HepG2 (cell line): Measurements from ENCODE around the gene KCTD4. TPM values are rescaled to one million over a fixed set of nuclear protein-coding genes. Genes with fewer than 3 reads are reported as not detected.

ENCODE experiments used
- ATAC-seq: fragments of 200-7000 bp; cut with Tn5 transposase; 3 replicates; pipeline ENCODE4 v1.9.1; 2020; ENCODE audit warnings: mild to moderate bottlenecking, moderate library complexity
- BruUV-seq: library from RNA; stranded (reverse); fragments of 400-500 nt; replicated peaks from 2 replicates; lab custom pipeline; 2021; lab: Mats Ljungman, UMichigan
- CTCF ChIA-PET: fragments of 300-600 bp; formaldehyde crosslinking; extraction: SDS; loops from one replicate; lab custom pipeline; 2021; ENCODE audit warnings: low total read pairs, inconsistent platforms, low intra/inter-chr PET ratio; lab: Yijun Ruan, JAX
- POLR2A ChIA-PET: fragments of 350-600 bp; sonication (Branson Sonifier 250); formaldehyde crosslinking; loops from one replicate; lab custom pipeline; 2020; ENCODE audit warnings: antibody characterized with exemption, inconsistent platforms; lab: Yijun Ruan, JAX
- DNase-seq: peaks from one replicate; pipeline ENCODE4 v3.0.0-alpha.2; 2015; ENCODE audit warnings: low spot score
- FAIRE-seq: peaks from 3 replicates; lab custom pipeline; 2011; peaks lifted over from hg19 to GRCh38; lab: Jason Lieb, UNC
- H2AFZ ChIP-seq: one replicate; pipeline ENCODE4 v1.6.1; 2011; ENCODE audit warnings: low read length, inconsistent platforms
- H3K27ac ChIP-seq: fragments of 300-600 bp; 3 replicates; pipeline ENCODE4 v1.8.0; 2011; ENCODE audit warnings: mixed run types, mild to moderate bottlenecking, mixed read lengths, low read length, inconsistent platforms; ENCODE audit not compliant: insufficient read depth; ENCODE audit errors: extremely low read length
- H3K27me3 ChIP-seq, 2 experiments: fragments of 200-600 bp in 1 of 2; 2 replicates in 1 of 2; 3 replicates in 1 of 2; pipeline versions ENCODE4 v1.6.0 to v1.8.0; 2011; ENCODE audit warnings: low read length in 2 of 2, mild to moderate bottlenecking in 2 of 2, moderate library complexity in 2 of 2, inconsistent platforms in 1 of 2; ENCODE audit not compliant: insufficient read depth in 2 of 2, control insufficient read depth in 1 of 2
- H3K36me3 ChIP-seq, 2 experiments: fragments of 200-600 bp in 1 of 2; replicated peaks in 1 of 2; 2 replicates in 1 of 2; 3 replicates in 1 of 2; pipeline versions ENCODE4 v1.5.1 to v1.8.0; 2011; ENCODE audit warnings: low read length in 2 of 2, inconsistent platforms in 1 of 2; ENCODE audit not compliant: insufficient read depth in 2 of 2, control insufficient read depth in 1 of 2
- H3K4me1 ChIP-seq: 2 replicates; pipeline ENCODE4 v1.5.1; 2012; ENCODE audit warnings: low read length, inconsistent platforms; ENCODE audit not compliant: insufficient read depth
- H3K4me2 ChIP-seq: 2 replicates; pipeline ENCODE4 v1.6.0; 2011; ENCODE audit warnings: low read depth, low read length, inconsistent platforms
- H3K4me3 ChIP-seq, 3 experiments: fragments of 200-600 bp in 1 of 3; sonication (generic), shearing (Covaris generic) in 1 of 3; replicated peaks in 1 of 3; 2 replicates each; pipeline ENCODE4 v1.5.1; 2011 to 2016; ENCODE audit warnings: low read length in 3 of 3, inconsistent platforms in 2 of 3, low read depth in 2 of 3, mild to moderate bottlenecking in 2 of 3, control low read depth in 1 of 3, mixed read lengths in 1 of 3; ENCODE audit not compliant: insufficient read depth in 1 of 3
- H3K79me2 ChIP-seq: one replicate; pipeline ENCODE4 v1.6.1; 2011; ENCODE audit warnings: low read length, inconsistent platforms; ENCODE audit not compliant: insufficient read depth
- H3K9ac ChIP-seq: 2 replicates; pipeline ENCODE4 v1.6.0; 2011; ENCODE audit warnings: mild to moderate bottlenecking, low read depth, low read length, inconsistent platforms; ENCODE audit not compliant: insufficient read depth
- H3K9me3 ChIP-seq: 2 replicates; pipeline ENCODE4 v1.5.1; 2012; ENCODE audit warnings: mild to moderate bottlenecking, low read length
- H4K20me1 ChIP-seq: 2 replicates; pipeline ENCODE4 v1.6.0; 2011; ENCODE audit warnings: inconsistent platforms, mild to moderate bottlenecking, low read length, moderate library complexity; ENCODE audit not compliant: insufficient read depth
- GLMP ChIP-seq: sonication (generic); formaldehyde crosslinking; IDR thresholded peaks from 2 replicates; pipeline ENCODE4 v1.9.0; 2021; ENCODE audit warnings: missing genetic modification reagents, mild to moderate bottlenecking, borderline replicate concordance
- HCFC1 ChIP-seq: fragments of 150-350 bp; IDR thresholded peaks from 2 replicates; pipeline ENCODE4 v1.6.1; 2014; ENCODE audit warnings: low read depth, low read length
- SP4 ChIP-seq: sonication (generic); formaldehyde crosslinking; IDR thresholded peaks from 2 replicates; pipeline ENCODE4 v1.8.1; 2023; ENCODE audit warnings: mild to moderate bottlenecking, missing genetic modification reagents
- ZMAT5 ChIP-seq: sonication (generic); formaldehyde crosslinking; IDR thresholded peaks from 2 replicates; pipeline ENCODE4 v1.5.0; 2020; ENCODE audit warnings: mild to moderate bottlenecking, low read depth, missing genetic modification reagents, borderline replicate concordance
- ZNF143 ChIP-seq: sonication (generic); formaldehyde crosslinking; IDR thresholded peaks from 2 replicates; pipeline ENCODE4 v1.4.0; 2020; ENCODE audit warnings: missing genetic modification reagents
- ZNF549 ChIP-seq: sonication (generic); formaldehyde crosslinking; IDR thresholded peaks from 2 replicates; pipeline ENCODE4 v1.5.0; 2020; ENCODE audit warnings: missing genetic modification reagents
- ZNF564 ChIP-seq: sonication (generic); formaldehyde crosslinking; IDR thresholded peaks from 2 replicates; pipeline ENCODE4 v1.8.1; 2023; ENCODE audit warnings: mild to moderate bottlenecking, missing genetic modification reagents
- ZNF83 ChIP-seq: sonication (generic); formaldehyde crosslinking; IDR thresholded peaks from 2 replicates; pipeline ENCODE4 v1.4.0; 2020; ENCODE audit warnings: missing genetic modification reagents, mild to moderate bottlenecking, borderline replicate concordance
- WGBS: methylation state at CpG from one replicate; pipeline ENCODE4 v1.1.6; 2017; ENCODE audit warnings: low lambda C conversion rate; 5-methylcytosine and 5-hydroxymethylcytosine counted together
- in situ Hi-C: cut with HindIII; loops from 2 replicates; pipeline ENCODE4 v1.10.0; 2017; ENCODE audit warnings: low pct_unique_long_range_greater_than_20kb; ENCODE audit not compliant: extremely low pct_ligation_motif_present
- intact Hi-C: fragments of 100-400 bp; cut with micrococcal nuclease; formaldehyde crosslinking; loops from one replicate; pipeline ENCODE4 v1.10.0; 2022; ENCODE audit not compliant: unreplicated experiment
- polyA plus RNA-seq, 8 experiments: library from polyadenylated mRNA; depleted of rRNA in 3 of 8; stranded (reverse) in 7 of 8; unstranded in 1 of 8; fragments of >200 nt; fragmentation: Illumina TruSeq in 4 of 8; extraction: Trizol in 4 of 8; gene quantifications; 2 replicates each; pipeline versions ENCODE4 v1.2.1 to v1.2.3, GENCODE V29; 2011 to 2016; ENCODE audit warnings: low read depth in 4 of 8, missing spikeins in 1 of 8, mixed read lengths in 1 of 8; ENCODE audit not compliant: insufficient read depth in 1 of 8
- total RNA-seq, 5 experiments: library from RNA; depleted of rRNA; stranded (reverse); fragments of >200 nt; fragmentation: Illumina TruSeq; extraction: Trizol; gene quantifications; 2 replicates each; pipeline ENCODE4 v1.2.3, GENCODE V29; 2016; ENCODE audit warnings: low read depth in 1 of 5

The KCTD4 gene
- total and polyA plus RNA-seq, 2 of the 13 experiments (the other 11 are each of a cell fraction or from before 2014, with no cell fraction given): not detected

- FAIRE-seq (no peak), DNase-seq (no peak), ATAC-seq (no peak)
- BruUV-seq: no TSS peak
- Histone ChIP-seq H3K4me2 (no peak overlapping the region), H3K9ac (no peak overlapping the region), H3K79me2 (no peaks in the 10 kb centered on the region), H3K4me1 (no peaks in the 10 kb centered on the region), H4K20me1 (no peaks in the 10 kb centered on the region), H3K4me3 (no peak overlapping the region), H2AFZ (no peak overlapping the region), H3K27me3 (no peaks in the 10 kb centered on the region), H3K9me3 (no peaks in the 10 kb centered on the region), H3K27ac (no peak overlapping the region), H3K36me3 (peaks cover 3 to 4% of the 10 kb centered on the region in 2 experiments; a peak in 3 of 5 replicates)
- TF ChIP-seq SP4 (CRISPR knock-in tag) (no peak), ZNF564 (CRISPR knock-in tag) (no peak), HCFC1 (no peak), ZNF143 (CRISPR knock-in tag) (no peak), GLMP (CRISPR knock-in tag) (no peak), ZMAT5 (no peak), ZNF549 (CRISPR knock-in tag) (no peak), ZNF83 (no peak)
- intact Hi-C loops (no loop called here), in situ Hi-C loops (no loop called here)
- POLR2A ChIA-PET: no interaction called here
- WGBS: 93% methylated on average over 2 of the region's 2 CpGs
- CTCF ChIA-PET: no interaction called here
Measured at GRCh38 chr13:45168555-45168930, 32.3 kb downstream of the KCTD4 start.
